Measurements from ENCODE around the gene ETV7. TPM values are rescaled to one million over a fixed set of nuclear protein-coding genes. Genes with fewer than 3 reads are reported as not detected.

The ETV7 gene
- total and polyA plus RNA-seq, 2 experiments from 2014 or later, result 0.47 to 1.2 TPM

DNA sequence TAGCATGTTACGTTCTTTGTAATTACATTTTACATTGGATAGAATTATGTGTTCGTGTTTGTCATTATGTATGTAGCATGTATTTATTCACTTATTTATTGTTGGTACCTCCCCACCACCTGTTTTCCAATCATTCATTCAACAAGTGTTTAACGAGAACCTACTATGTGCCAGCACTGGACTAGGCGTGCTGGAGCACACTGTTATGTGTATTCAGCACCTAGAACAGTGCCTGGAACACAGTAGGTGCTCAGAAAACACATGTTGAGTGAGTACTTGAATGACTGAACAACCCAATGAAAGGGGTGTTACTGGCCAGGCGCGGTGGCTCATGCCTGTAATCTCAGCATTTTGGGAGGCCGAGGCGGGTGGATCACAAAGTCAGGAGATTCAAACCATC lies 11.3 kb downstream of the ETV7 start (continued):
- TF ChIP-seq, protein P1, sequence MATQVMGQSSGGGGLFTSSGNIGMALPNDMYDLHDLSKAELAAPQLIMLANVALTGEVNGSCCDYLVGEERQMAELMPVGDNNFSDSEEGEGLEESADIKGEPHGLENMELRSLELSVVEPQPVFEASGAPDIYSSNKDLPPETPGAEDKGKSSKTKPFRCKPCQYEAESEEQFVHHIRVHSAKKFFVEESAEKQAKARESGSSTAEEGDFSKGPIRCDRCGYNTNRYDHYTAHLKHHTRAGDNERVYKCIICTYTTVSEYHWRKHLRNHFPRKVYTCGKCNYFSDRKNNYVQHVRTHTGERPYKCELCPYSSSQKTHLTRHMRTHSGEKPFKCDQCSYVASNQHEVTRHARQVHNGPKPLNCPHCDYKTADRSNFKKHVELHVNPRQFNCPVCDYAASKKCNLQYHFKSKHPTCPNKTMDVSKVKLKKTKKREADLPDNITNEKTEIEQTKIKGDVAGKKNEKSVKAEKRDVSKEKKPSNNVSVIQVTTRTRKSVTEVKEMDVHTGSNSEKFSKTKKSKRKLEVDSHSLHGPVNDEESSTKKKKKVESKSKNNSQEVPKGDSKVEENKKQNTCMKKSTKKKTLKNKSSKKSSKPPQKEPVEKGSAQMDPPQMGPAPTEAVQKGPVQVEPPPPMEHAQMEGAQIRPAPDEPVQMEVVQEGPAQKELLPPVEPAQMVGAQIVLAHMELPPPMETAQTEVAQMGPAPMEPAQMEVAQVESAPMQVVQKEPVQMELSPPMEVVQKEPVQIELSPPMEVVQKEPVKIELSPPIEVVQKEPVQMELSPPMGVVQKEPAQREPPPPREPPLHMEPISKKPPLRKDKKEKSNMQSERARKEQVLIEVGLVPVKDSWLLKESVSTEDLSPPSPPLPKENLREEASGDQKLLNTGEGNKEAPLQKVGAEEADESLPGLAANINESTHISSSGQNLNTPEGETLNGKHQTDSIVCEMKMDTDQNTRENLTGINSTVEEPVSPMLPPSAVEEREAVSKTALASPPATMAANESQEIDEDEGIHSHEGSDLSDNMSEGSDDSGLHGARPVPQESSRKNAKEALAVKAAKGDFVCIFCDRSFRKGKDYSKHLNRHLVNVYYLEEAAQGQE (IDR thresholded peaks at IDR 0.05; ENCODE audit: unreplicated experiment), result no peak
- TF ChIP-seq, protein P2, sequence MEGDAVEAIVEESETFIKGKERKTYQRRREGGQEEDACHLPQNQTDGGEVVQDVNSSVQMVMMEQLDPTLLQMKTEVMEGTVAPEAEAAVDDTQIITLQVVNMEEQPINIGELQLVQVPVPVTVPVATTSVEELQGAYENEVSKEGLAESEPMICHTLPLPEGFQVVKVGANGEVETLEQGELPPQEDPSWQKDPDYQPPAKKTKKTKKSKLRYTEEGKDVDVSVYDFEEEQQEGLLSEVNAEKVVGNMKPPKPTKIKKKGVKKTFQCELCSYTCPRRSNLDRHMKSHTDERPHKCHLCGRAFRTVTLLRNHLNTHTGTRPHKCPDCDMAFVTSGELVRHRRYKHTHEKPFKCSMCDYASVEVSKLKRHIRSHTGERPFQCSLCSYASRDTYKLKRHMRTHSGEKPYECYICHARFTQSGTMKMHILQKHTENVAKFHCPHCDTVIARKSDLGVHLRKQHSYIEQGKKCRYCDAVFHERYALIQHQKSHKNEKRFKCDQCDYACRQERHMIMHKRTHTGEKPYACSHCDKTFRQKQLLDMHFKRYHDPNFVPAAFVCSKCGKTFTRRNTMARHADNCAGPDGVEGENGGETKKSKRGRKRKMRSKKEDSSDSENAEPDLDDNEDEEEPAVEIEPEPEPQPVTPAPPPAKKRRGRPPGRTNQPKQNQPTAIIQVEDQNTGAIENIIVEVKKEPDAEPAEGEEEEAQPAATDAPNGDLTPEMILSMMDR (conservative IDR thresholded peaks at IDR 0.05; ENCODE audit: low read depth in 2 of 2), result no peak

DNA sequence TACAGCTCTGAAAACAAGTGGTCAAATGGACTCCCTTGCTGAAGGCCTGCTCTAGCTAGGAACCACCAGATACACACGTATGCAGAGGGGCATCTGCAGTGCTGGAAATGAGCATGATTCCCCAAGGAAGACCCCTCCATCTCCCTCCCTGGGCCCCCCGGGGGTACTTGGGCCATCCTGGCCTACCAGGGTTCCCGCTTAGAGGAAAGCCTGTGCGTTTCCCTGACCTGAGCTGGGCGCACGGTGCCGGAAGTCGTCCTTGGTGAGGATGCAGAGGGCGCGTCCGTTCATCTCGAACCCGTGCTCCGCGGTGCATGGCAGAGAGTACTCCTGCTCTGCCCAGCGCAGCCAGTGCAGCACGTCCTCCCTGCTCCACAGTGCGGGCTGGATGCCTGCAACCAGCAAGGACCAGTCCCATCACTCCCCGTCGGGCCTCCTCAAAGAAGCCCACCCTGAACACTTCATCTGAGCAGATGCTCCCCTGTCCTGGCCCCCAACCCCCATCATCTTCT lies 11.8 kb downstream of the ETV7 start:
- Histone ChIP-seq H3K4me2 (no peak overlapping the region), H4K20me1 (replicated peaks; ENCODE audit: insufficient read depth) (no peaks in the 10 kb centered on the region), H3F3A (replicated peaks; ENCODE audit: low read depth) (no peaks in the 10 kb centered on the region), H3K4me1 (ENCODE audit: insufficient read depth) (0 out of 2 replicates have a peak, but pooled peaks cover 10% of the 10 kb centered on the region), H3K27ac (ENCODE audit: low read depth) (no peak overlapping the region), H3K9me2 (ENCODE audit: insufficient read depth) (no peaks in the 10 kb centered on the region), H3K4me3 (no peak overlapping the region), H2AFZ (peak overlapping the region; percentile 32; the same call in 1 of the 2 replicates), H3K36me3 (ENCODE audit: insufficient read depth) (no peaks in the 10 kb centered on the region), H3K27me3 (ENCODE audit: insufficient read depth) (no peaks in the 10 kb centered on the region), H3K79me2 (replicated peaks; ENCODE audit: insufficient read depth) (no peaks in the 10 kb centered on the region)
- no peak overlapping the region for H3K4me3 Mint-ChIP-seq
- peaks cover 8% of the 10 kb centered on the region for H3K27me3 Mint-ChIP-seq (ENCODE audit: insufficient read depth, low read depth, poor library complexity)
- ATAC-seq (no peak), DNase-seq (ENCODE audit: low spot score) (no peak)
- H3K4me1 Mint-ChIP-seq, result peaks cover 21% of the 10 kb centered on the region
- TF ChIP-seq, protein P3, sequence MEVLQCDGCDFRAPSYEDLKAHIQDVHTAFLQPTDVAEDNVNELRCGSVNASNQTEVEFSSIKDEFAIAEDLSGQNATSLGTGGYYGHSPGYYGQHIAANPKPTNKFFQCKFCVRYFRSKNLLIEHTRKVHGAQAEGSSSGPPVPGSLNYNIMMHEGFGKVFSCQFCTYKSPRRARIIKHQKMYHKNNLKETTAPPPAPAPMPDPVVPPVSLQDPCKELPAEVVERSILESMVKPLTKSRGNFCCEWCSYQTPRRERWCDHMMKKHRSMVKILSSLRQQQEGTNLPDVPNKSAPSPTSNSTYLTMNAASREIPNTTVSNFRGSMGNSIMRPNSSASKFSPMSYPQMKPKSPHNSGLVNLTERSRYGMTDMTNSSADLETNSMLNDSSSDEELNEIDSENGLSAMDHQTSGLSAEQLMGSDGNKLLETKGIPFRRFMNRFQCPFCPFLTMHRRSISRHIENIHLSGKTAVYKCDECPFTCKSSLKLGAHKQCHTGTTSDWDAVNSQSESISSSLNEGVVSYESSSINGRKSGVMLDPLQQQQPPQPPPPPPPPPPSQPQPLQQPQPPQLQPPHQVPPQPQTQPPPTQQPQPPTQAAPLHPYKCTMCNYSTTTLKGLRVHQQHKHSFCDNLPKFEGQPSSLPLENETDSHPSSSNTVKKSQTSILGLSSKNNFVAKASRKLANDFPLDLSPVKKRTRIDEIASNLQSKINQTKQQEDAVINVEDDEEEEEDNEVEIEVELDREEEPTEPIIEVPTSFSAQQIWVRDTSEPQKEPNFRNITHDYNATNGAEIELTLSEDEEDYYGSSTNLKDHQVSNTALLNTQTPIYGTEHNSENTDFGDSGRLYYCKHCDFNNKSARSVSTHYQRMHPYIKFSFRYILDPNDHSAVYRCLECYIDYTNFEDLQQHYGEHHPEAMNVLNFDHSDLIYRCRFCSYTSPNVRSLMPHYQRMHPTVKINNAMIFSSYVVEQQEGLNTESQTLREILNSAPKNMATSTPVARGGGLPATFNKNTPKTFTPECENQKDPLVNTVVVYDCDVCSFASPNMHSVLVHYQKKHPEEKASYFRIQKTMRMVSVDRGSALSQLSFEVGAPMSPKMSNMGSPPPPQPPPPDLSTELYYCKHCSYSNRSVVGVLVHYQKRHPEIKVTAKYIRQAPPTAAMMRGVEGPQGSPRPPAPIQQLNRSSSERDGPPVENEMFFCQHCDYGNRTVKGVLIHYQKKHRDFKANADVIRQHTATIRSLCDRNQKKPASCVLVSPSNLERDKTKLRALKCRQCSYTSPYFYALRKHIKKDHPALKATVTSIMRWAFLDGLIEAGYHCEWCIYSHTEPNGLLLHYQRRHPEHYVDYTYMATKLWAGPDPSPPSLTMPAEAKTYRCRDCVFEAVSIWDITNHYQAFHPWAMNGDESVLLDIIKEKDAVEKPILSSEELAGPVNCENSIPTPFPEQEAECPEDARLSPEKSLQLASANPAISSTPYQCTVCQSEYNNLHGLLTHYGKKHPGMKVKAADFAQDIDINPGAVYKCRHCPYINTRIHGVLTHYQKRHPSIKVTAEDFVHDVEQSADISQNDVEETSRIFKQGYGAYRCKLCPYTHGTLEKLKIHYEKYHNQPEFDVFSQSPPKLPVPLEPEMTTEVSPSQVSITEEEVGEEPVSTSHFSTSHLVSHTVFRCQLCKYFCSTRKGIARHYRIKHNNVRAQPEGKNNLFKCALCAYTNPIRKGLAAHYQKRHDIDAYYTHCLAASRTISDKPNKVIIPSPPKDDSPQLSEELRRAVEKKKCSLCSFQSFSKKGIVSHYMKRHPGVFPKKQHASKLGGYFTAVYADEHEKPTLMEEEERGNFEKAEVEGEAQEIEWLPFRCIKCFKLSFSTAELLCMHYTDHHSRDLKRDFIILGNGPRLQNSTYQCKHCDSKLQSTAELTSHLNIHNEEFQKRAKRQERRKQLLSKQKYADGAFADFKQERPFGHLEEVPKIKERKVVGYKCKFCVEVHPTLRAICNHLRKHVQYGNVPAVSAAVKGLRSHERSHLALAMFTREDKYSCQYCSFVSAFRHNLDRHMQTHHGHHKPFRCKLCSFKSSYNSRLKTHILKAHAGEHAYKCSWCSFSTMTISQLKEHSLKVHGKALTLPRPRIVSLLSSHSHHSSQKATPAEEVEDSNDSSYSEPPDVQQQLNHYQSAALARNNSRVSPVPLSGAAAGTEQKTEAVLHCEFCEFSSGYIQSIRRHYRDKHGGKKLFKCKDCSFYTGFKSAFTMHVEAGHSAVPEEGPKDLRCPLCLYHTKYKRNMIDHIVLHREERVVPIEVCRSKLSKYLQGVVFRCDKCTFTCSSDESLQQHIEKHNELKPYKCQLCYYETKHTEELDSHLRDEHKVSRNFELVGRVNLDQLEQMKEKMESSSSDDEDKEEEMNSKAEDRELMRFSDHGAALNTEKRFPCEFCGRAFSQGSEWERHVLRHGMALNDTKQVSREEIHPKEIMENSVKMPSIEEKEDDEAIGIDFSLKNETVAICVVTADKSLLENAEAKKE (CRISPR knock-in tag; IDR thresholded peaks at IDR 0.05), result no peak
- TF ChIP-seq STAT1 (IDR thresholded peaks at IDR 0.05; ENCODE audit: unreplicated experiment) (no peak), EZH2phosphoT487 (IDR thresholded peaks at IDR 0.05; ENCODE audit: unreplicated experiment) (no peak), CREB1 (CRISPR knock-in tag; IDR thresholded peaks at IDR 0.05; ENCODE audit: low read depth) (no peak), POLR2AphosphoS5 (IDR thresholded peaks at IDR 0.05; ENCODE audit: low read depth) (no peak), NANOG (IDR thresholded peaks at IDR 0.05; ENCODE audit: borderline replicate concordance) (no peak), EZH2 (IDR thresholded peaks at IDR 0.05; ENCODE audit: low read depth, unreplicated experiment) (no peak)
- TF ChIP-seq, protein P4, sequence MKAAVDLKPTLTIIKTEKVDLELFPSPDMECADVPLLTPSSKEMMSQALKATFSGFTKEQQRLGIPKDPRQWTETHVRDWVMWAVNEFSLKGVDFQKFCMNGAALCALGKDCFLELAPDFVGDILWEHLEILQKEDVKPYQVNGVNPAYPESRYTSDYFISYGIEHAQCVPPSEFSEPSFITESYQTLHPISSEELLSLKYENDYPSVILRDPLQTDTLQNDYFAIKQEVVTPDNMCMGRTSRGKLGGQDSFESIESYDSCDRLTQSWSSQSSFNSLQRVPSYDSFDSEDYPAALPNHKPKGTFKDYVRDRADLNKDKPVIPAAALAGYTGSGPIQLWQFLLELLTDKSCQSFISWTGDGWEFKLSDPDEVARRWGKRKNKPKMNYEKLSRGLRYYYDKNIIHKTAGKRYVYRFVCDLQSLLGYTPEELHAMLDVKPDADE (IDR thresholded peaks at IDR 0.05), result no peak
- H3K36me3 Mint-ChIP-seq (ENCODE audit: low read depth), result peaks cover 4% of the 10 kb centered on the region; the same call in 1 of the 3 replicates
- H3K9me3 Mint-ChIP-seq, result no peaks in the 10 kb centered on the region
- no peak overlapping the region for H3K27ac Mint-ChIP-seq
